GM12878 (cell line): Measurements from ENCODE around the gene EPHA10. TPM values are rescaled to one million over a fixed set of nuclear protein-coding genes. Genes with fewer than 3 reads are reported as not detected.
A peak's percentile ranks its signal among the peaks of the same experiment; 100 is the strongest.
"Not testable (repeated sequence)": the region's sequence is repeated elsewhere in the genome, so short reads cannot be mapped to it uniquely, and the experiment has no call there.

Experiments
- ATAC-seq: fragments of 200-7000 bp; cut with Tn5 transposase; 3 replicates; pipeline ENCODE4 v1.9.1; 2020; ENCODE audit warnings: mild to moderate bottlenecking, moderate library complexity
- BruUV-seq: library from RNA; stranded (reverse); fragments of 400-500 nt; replicated peaks from 2 replicates; lab custom pipeline; 2021; lab: Mats Ljungman, UMichigan
- CTCF ChIA-PET: fragments of 300-600 bp; sonication (Branson Sonifier 250); formaldehyde crosslinking; extraction: SDS; loops from one replicate; lab custom pipeline; 2021; ENCODE audit warnings: inconsistent platforms; lab: Yijun Ruan, JAX
- POLR2A ChIA-PET: fragments of 350-600 bp; formaldehyde crosslinking; extraction: SDS; loops from one replicate; lab custom pipeline; 2021; ENCODE audit warnings: inconsistent platforms; lab: Charles Lee
- RAD21 ChIA-PET: fragments of 300-600 bp; sonication (Branson Sonifier 250); formaldehyde crosslinking; loops from one replicate; lab custom pipeline; 2023; ENCODE audit warnings: antibody characterized with exemption; ENCODE audit not compliant: unreplicated experiment; lab: Charles Lee
- SMC1A ChIA-PET: fragments of 300-600 bp; sonication (Branson Sonifier 250); formaldehyde crosslinking; loops from one replicate; lab custom pipeline; 2023; ENCODE audit not compliant: unreplicated experiment, uncharacterized antibody; lab: Charles Lee
- DNase-seq: peaks from one replicate; pipeline ENCODE4 v3.0.0-alpha.2; 2011; ENCODE audit warnings: low read depth, low spot score
- FAIRE-seq: peaks from 3 replicates; lab custom pipeline; 2011; peaks lifted over from hg19 to GRCh38; lab: Jason Lieb, UNC
- H2AFZ ChIP-seq: 2 replicates; pipeline ENCODE4 v1.6.0; 2011; ENCODE audit warnings: low read depth, low read length, control low read depth; ENCODE audit not compliant: control insufficient read depth
- H3K27ac ChIP-seq: 2 replicates; pipeline ENCODE4 v1.5.1; 2011; ENCODE audit warnings: control low read depth; ENCODE audit not compliant: control insufficient read depth, insufficient read depth
- H3K27me3 ChIP-seq, 2 experiments: replicated peaks in 1 of 2; 2 replicates each; pipeline versions ENCODE4 v1.6.0 to v1.6.1; 2011; ENCODE audit warnings: low read length in 1 of 2; ENCODE audit not compliant: control insufficient read depth in 2 of 2, insufficient read depth in 2 of 2
- H3K36me3 ChIP-seq, 2 experiments: 2 replicates each; pipeline ENCODE4 v1.5.1; 2011; ENCODE audit warnings: low read length in 1 of 2; ENCODE audit not compliant: control insufficient read depth in 2 of 2, insufficient read depth in 2 of 2
- H3K4me1 ChIP-seq: 2 replicates; pipeline ENCODE4 v1.6.1; 2011; ENCODE audit warnings: mild to moderate bottlenecking, low read length, moderate library complexity, mixed read lengths; ENCODE audit not compliant: control insufficient read depth, insufficient read depth
- H3K4me2 ChIP-seq: 2 replicates; pipeline ENCODE4 v1.6.0; 2011; ENCODE audit warnings: control low read depth; ENCODE audit not compliant: control insufficient read depth, insufficient read depth
- H3K4me3 ChIP-seq: fragments of 200-600 bp; sonication (generic); 2 replicates; pipeline ENCODE4 v1.5.1; 2016
- H3K79me2 ChIP-seq: 2 replicates; pipeline ENCODE4 v1.6.0; 2011; ENCODE audit warnings: low read length; ENCODE audit not compliant: control insufficient read depth, insufficient read depth
- H3K9ac ChIP-seq: 2 replicates; pipeline ENCODE4 v1.8.0; 2011; ENCODE audit warnings: low read length, control low read depth, mixed read lengths; ENCODE audit not compliant: control insufficient read depth, insufficient read depth
- H3K9me3 ChIP-seq: replicated peaks from 3 replicates; pipeline ENCODE4 v1.5.1; 2011; ENCODE audit warnings: mild to moderate bottlenecking, low read length; ENCODE audit not compliant: control insufficient read depth, insufficient read depth
- H4K20me1 ChIP-seq: 2 replicates; pipeline ENCODE4 v1.6.0; 2011; ENCODE audit not compliant: control insufficient read depth, insufficient read depth
- EGR1 ChIP-seq, 2 experiments: IDR thresholded peaks; 1 replicate in 1 of 2; 2 replicates in 1 of 2; pipeline ENCODE4 v1.6.1; 2011 to 2012; ENCODE audit warnings: low read depth in 2 of 2, low read length in 2 of 2, borderline replicate concordance in 1 of 2, mild to moderate bottlenecking in 1 of 2, moderate library complexity in 1 of 2
- TBL1XR1 ChIP-seq: IDR thresholded peaks from 2 replicates; pipeline ENCODE4 v1.6.1; 2012; ENCODE audit warnings: low read depth, low read length, improper control_type of control experiment
- WGBS: methylation state at CpG from one replicate; pipeline ENCODE4 v1.1.6; 2016; ENCODE audit warnings: low lambda C conversion rate; ENCODE audit not compliant: insufficient replicate concordance, insufficient coverage; ENCODE audit errors: missing lambda C conversion rate; 5-methylcytosine and 5-hydroxymethylcytosine counted together
- in situ Hi-C: fragments of 300-500 bp; cut with MboI; formaldehyde crosslinking; loops from 9 replicates; pipeline ENCODE4 v1.14.3; 2018; ENCODE audit warnings: mixed read lengths
- intact Hi-C: fragments of 100-400 bp; cut with micrococcal nuclease; formaldehyde crosslinking; loops from one replicate; pipeline ENCODE4 v1.14.2; 2022; ENCODE audit not compliant: unreplicated experiment
- polyA plus RNA-seq, 11 experiments: library from polyadenylated mRNA; depleted of rRNA in 4 of 11; unstranded in 6 of 11; stranded (reverse) in 5 of 11; fragments of >200 nt; fragmentation: Nextera tagmentation in 4 of 11; fragmentation: Illumina TruSeq in 1 of 11; extraction: Ambion mirVana in 4 of 11; extraction: Trizol in 1 of 11; gene quantifications; 1 replicate in 1 of 11; 2 replicates in 10 of 11; pipeline versions ENCODE4 v1.2.1 to v1.2.3, GENCODE V29; 2011 to 2016; ENCODE audit warnings: inconsistent platforms in 2 of 11, missing spikeins in 2 of 11, low read depth in 1 of 11
- total RNA-seq, 4 experiments: library from RNA; depleted of rRNA in 3 of 4; stranded (reverse); fragments of >200 nt in 3 of 4; fragmentation: Illumina TruSeq in 1 of 4; extraction: Trizol in 1 of 4; gene quantifications; 2 replicates each; pipeline versions ENCODE4 v1.2.1 to v1.2.3, GENCODE V29; 2013 to 2021

The EPHA10 gene
- total and polyA plus RNA-seq, 10 of the 15 experiments (the other 5 are each of a cell fraction or from before 2014, with no cell fraction given): 0.05 to 0.06 TPM; not detected in 8

GRCh38 chr1:37776946-37777516, 12.1 kb upstream of the EPHA10 start:
- Histone ChIP-seq H2AFZ (no peak overlapping the region), H3K27ac (no peak overlapping the region), H4K20me1 (no peaks in the 10 kb centered on the region), H3K27me3 (no peaks in the 10 kb centered on the region; a peak in 1 of 4 replicates), H3K4me3 (no peak overlapping the region), H3K79me2 (no peaks in the 10 kb centered on the region), H3K4me2 (no peak overlapping the region), H3K9me3 (no peaks in the 10 kb centered on the region), H3K9ac (no peak overlapping the region), H3K4me1 (no peaks in the 10 kb centered on the region), H3K36me3 (no peaks in the 10 kb centered on the region)
- FAIRE-seq: no peak
- ATAC-seq: peak; percentile 50; the same call in 1 of the 3 replicates
- DNase-seq: no peak
- POLR2A ChIA-PET: no interaction called here
- RAD21 ChIA-PET: no interaction called here
- in situ Hi-C loops (no loop called here), intact Hi-C loops (no loop called here)
- TF ChIP-seq TBL1XR1 (no peak), EGR1 (IDR thresholded peaks at IDR 0.05; ENCODE audit: borderline replicate concordance in 1 of 2, low read depth in 2 of 2, low read length in 2 of 2) (peak in 1 of 2 experiments; percentile 92; a peak in 2 of 3 replicates)
- SMC1A ChIA-PET: interaction anchor here (0.9 to 1.5 kb wide), 3 partner anchors 14 to 34 kb away, joined by 3 to 4 read pairs (median 3); no protein-coding TSS in a partner anchor
- WGBS: 27% methylated on average over 4 of the region's 4 CpGs
- CTCF ChIA-PET: interaction anchor here (1.5 to 1.7 kb wide), 3 partner anchors 11 to 343 kb away, joined by 3 to 6 read pairs (median 3); no protein-coding TSS in a partner anchor
- no TSS peak for BruUV-seq

DNA sequence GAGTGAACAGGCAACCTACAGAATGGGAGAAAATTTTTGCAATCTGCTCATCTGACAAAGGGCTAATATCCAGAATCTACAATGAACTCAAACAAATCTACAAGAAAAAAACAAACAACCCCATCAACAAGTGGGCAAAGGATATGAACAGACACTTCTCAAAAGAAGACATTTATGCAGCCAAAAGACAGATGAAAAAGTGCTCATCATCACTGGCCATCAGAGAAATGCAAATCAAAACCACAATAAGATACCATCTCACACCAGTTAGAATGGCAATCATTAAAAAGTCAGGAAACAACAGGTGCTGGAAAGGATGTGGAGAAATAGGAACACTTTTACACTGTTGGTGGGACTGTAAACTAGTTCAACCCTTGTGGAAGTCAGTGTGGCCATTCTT, 6.5 kb upstream of the EPHA10 start:
- FAIRE-seq, H3K79me2 ChIP-seq, H3K4me2 ChIP-seq, H3K9ac ChIP-seq, intact Hi-C loops, RAD21 ChIA-PET, CTCF ChIA-PET, H3K27me3 ChIP-seq, BruUV-seq, POLR2A ChIA-PET, H3K4me1 ChIP-seq, ATAC-seq, H2AFZ ChIP-seq, SMC1A ChIA-PET, DNase-seq, H3K9me3 ChIP-seq, H3K36me3 ChIP-seq, H3K27ac ChIP-seq, in situ Hi-C loops, H3K4me3 ChIP-seq, H4K20me1 ChIP-seq: not testable (repeated sequence)
